ENCODE measurements around the gene PTPRS. TPM values are rescaled to one million over a fixed set of nuclear protein-coding genes. Genes with fewer than 3 reads are reported as not detected.
A peak's percentile ranks its signal among the peaks of the same experiment; 100 is the strongest.

The PTPRS gene
- total and polyA plus RNA-seq, 2 of the 8 experiments (the other 6 are each of a cell fraction or from before 2014, with no cell fraction given) = 96.8 to 223 TPM

DNA sequence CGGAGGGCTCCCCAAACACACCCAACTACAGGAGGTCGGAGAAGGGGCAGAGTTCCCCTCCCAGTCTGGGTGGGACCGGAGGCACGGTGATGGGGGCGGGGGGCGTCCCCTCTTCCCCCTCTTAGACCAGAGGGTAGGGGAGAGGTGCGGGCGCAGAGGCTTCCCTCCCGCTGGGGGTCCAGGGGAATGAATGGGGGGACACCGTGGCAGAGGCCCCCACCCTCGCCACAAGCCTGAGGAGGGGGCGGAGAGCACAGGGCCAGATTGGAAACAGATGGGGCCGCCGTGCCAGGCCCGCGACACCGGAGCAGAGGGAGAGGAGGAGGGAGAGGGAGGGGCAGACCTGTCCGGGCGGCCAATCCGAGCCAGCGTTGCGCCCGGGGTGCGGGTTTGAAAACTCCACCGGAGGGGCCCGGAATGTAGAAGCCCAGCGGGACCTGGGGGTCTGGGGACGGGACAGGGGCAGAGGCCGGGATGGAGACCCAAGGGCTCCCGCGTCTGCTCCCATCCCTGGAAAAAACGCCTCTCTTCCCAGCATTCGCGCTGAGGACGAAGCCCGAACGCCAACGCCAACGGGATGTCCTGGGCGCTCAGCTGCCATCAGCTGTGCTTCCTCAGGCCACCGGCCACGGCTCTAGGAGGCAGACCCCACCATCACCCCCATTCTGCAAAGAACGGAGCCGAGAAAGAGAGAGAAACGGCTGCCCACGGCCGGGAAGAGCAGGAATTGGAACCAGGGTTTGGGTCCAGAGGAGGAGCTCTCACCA lies 46.8 kb downstream of the PTPRS start (continued):
- TF ChIP-seq CTBP2 (IDR thresholded peaks at IDR 0.05; ENCODE audit: borderline replicate concordance, insufficient read depth, insufficient read length, low read length) (no peak), BRCA1 (IDR thresholded peaks at IDR 0.05; ENCODE audit: low read depth, low read length) (no peak), RAD21 (IDR thresholded peaks at IDR 0.05 in 1 of 2, conservative IDR thresholded peaks at IDR 0.05 in 1 of 2; ENCODE audit: low read depth in 2 of 2, low read length in 2 of 2) (no peak), SP1 (IDR thresholded peaks at IDR 0.05; ENCODE audit: low read depth, low read length) (no peak), CHD1 (IDR thresholded peaks at IDR 0.05; ENCODE audit: low read depth, low read length) (no peak), ASH2L (IDR thresholded peaks at IDR 0.05; ENCODE audit: low read length) (peak; percentile 62), RFX5 (IDR thresholded peaks at IDR 0.05; ENCODE audit: borderline replicate concordance, low read depth, low read length) (no peak), KDM4A (IDR thresholded peaks at IDR 0.05; ENCODE audit: low read depth, low read length, severe bottlenecking) (peak; percentile 28), KDM1A (IDR thresholded peaks at IDR 0.05; ENCODE audit: borderline replicate concordance, low read length) (peak; percentile 53; the same call in 1 of the 2 replicates), BCL11A (IDR thresholded peaks at IDR 0.05; ENCODE audit: low read depth in 2 of 2, low read length in 2 of 2) (no peak)
- TF ChIP-seq, protein P1, sequence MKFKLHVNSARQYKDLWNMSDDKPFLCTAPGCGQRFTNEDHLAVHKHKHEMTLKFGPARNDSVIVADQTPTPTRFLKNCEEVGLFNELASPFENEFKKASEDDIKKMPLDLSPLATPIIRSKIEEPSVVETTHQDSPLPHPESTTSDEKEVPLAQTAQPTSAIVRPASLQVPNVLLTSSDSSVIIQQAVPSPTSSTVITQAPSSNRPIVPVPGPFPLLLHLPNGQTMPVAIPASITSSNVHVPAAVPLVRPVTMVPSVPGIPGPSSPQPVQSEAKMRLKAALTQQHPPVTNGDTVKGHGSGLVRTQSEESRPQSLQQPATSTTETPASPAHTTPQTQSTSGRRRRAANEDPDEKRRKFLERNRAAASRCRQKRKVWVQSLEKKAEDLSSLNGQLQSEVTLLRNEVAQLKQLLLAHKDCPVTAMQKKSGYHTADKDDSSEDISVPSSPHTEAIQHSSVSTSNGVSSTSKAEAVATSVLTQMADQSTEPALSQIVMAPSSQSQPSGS (IDR thresholded peaks at IDR 0.05; ENCODE audit: low read length) = no peak

Measured in H1 (cell line).